ENCODE data around the gene SMIM36.

SMIM36 gene

GRCh38 chr17:55543709-55544108 is 32.5 kb upstream of the SMIM36 start:
- H3K4me3 ChIP-seq (replicated peaks in 1 of 2; ENCODE audit: low read depth in 2 of 2, low read length in 2 of 2): no peak overlapping the region
- TF ChIP-seq CTCF (IDR thresholded peaks at IDR 0.05; ENCODE audit: low read depth, low read length): no peak
- no peak for DNase-seq (ENCODE audit: low read depth in 2 of 2)

GRCh38 chr17:55540414-55541091 is 29.3 kb upstream of the SMIM36 start:
- no peak for TF ChIP-seq CTCF (IDR thresholded peaks at IDR 0.05; ENCODE audit: low read depth, low read length)
- no peak overlapping the region for H3K4me3 ChIP-seq (replicated peaks in 1 of 2; ENCODE audit: low read depth in 2 of 2, low read length in 2 of 2)
- DNase-seq (ENCODE audit: low read depth in 2 of 2): peak; percentile 40 to 79

GRCh38 chr17:55536205-55536604 is 25.0 kb upstream of the SMIM36 start:
- no peak overlapping the region for H3K4me3 ChIP-seq (replicated peaks in 1 of 2; ENCODE audit: low read depth in 2 of 2, low read length in 2 of 2)
- TF ChIP-seq CTCF (IDR thresholded peaks at IDR 0.05; ENCODE audit: low read depth, low read length): no peak
- no peak for DNase-seq (ENCODE audit: low read depth in 2 of 2)

GRCh38 chr17:55533608-55534007 is 22.4 kb upstream of the SMIM36 start:
- TF ChIP-seq CTCF (IDR thresholded peaks at IDR 0.05; ENCODE audit: low read depth, low read length): no peak
- H3K4me3 ChIP-seq (replicated peaks in 1 of 2; ENCODE audit: low read depth in 2 of 2, low read length in 2 of 2): no peak overlapping the region
- peak in 1 of 2 donors; percentile 26 for DNase-seq (ENCODE audit: low read depth in 2 of 2)

GRCh38 chr17:55532670-55533069 is 21.4 kb upstream of the SMIM36 start:
- no peak for TF ChIP-seq CTCF (IDR thresholded peaks at IDR 0.05; ENCODE audit: low read depth, low read length)
- no peak for DNase-seq (ENCODE audit: low read depth in 2 of 2)
- no peak overlapping the region for H3K4me3 ChIP-seq (replicated peaks in 1 of 2; ENCODE audit: low read depth in 2 of 2, low read length in 2 of 2)

- H3K4me3 ChIP-seq (replicated peaks in 1 of 2; ENCODE audit: low read depth in 2 of 2, low read length in 2 of 2): no peak overlapping the region
- no peak for TF ChIP-seq CTCF (IDR thresholded peaks at IDR 0.05; ENCODE audit: low read depth, low read length)
- no peak for DNase-seq (ENCODE audit: low read depth in 2 of 2)
These were observed 19.9 kb upstream of the SMIM36 start for GRCh38 chr17:55531053-55531728.

All from cardiac fibroblast (primary cell).